ENCODE data around the gene NOC3L.

NOC3L gene

GRCh38 chr10:94285271-94285670 lies 77.5 kb downstream of the NOC3L start:
- no peak overlapping the region for H3K4me3 ChIP-seq (ENCODE audit: low read depth, low read length)
- in situ Hi-C loops (cut with HindIII; ENCODE audit: low pct_ligation_motif_present, low sequenced_read_pairs), result no loop called here
- DNase-seq, result no peak
- no peaks in the 10 kb centered on the region for H3K36me3 ChIP-seq (replicated peaks)
- no peak overlapping the region for H3K27ac ChIP-seq
- no peaks in the 10 kb centered on the region for H3K27me3 ChIP-seq (replicated peaks)
- no peak for TF ChIP-seq CTCF (IDR thresholded peaks at IDR 0.05; ENCODE audit: low read depth, low read length, missing control alignments)

Data from brain microvascular endothelial cell (primary cell).